ENCODE results near the gene GPR78.

DNA sequence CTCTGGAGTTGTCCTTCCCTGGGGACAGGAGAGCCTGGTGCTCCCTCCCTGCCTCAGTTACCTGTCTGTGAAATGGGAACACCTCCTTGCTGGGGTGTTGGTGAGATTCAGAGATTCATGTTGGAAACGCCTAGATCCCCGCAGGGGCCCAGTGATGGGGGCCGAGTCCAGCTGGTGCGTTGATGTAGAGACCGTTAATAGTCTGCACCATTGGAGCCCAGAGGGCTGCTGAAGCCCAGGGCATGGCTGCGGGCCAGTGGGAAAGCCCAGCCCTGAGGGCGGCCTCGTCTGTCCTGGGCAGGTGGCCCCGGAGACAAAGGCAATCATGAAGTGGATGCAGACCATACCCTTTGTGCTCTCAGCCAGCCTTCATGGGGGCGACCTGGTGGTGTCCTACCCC, 26.8 kb downstream of the GPR78 start:
- TF ChIP-seq EZH2phosphoT487 (IDR thresholded peaks at IDR 0.05), result no peak
- TF ChIP-seq, protein P1, sequence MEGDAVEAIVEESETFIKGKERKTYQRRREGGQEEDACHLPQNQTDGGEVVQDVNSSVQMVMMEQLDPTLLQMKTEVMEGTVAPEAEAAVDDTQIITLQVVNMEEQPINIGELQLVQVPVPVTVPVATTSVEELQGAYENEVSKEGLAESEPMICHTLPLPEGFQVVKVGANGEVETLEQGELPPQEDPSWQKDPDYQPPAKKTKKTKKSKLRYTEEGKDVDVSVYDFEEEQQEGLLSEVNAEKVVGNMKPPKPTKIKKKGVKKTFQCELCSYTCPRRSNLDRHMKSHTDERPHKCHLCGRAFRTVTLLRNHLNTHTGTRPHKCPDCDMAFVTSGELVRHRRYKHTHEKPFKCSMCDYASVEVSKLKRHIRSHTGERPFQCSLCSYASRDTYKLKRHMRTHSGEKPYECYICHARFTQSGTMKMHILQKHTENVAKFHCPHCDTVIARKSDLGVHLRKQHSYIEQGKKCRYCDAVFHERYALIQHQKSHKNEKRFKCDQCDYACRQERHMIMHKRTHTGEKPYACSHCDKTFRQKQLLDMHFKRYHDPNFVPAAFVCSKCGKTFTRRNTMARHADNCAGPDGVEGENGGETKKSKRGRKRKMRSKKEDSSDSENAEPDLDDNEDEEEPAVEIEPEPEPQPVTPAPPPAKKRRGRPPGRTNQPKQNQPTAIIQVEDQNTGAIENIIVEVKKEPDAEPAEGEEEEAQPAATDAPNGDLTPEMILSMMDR (IDR thresholded peaks at IDR 0.05), result no peak

Measured in neural progenitor cell (in vitro differentiated cells).